ENCODE measurements around the gene PGM2L1. TPM values are rescaled to one million over a fixed set of nuclear protein-coding genes. Genes with fewer than 3 reads are reported as not detected.

PGM2L1 gene
- total and polyA plus RNA-seq, 2 experiments from 2014 or later, result 32.6 to 44.4 TPM

DNA sequence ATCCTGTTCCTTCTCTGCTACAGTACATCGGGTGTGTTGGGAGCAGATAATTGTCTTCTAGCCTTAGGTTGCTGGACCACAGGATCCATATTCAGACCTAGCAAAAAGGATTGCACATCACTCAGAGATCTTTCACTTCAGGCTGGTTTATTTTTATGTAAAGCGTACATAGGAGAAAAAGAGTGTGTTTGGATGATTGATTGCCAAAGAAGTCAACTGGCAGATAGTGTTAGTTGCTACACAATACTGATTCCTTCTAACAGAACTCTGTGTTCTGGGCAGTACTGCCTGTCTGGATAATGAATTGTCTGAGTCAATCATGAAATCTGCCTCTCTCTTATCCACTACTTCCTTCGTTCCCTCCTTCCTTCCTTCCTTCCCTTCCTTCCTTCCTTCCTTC lies 31.0 kb upstream of the PGM2L1 start (continued):
- TF ChIP-seq, protein P1, sequence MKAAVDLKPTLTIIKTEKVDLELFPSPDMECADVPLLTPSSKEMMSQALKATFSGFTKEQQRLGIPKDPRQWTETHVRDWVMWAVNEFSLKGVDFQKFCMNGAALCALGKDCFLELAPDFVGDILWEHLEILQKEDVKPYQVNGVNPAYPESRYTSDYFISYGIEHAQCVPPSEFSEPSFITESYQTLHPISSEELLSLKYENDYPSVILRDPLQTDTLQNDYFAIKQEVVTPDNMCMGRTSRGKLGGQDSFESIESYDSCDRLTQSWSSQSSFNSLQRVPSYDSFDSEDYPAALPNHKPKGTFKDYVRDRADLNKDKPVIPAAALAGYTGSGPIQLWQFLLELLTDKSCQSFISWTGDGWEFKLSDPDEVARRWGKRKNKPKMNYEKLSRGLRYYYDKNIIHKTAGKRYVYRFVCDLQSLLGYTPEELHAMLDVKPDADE (IDR thresholded peaks at IDR 0.05), result no peak
- no peak for TF ChIP-seq ZNF331 (CRISPR knock-in tag; IDR thresholded peaks at IDR 0.05; ENCODE audit: low read depth)
- TF ChIP-seq JUNB (IDR thresholded peaks at IDR 0.05; ENCODE audit: unreplicated experiment), result no peak

DNA sequence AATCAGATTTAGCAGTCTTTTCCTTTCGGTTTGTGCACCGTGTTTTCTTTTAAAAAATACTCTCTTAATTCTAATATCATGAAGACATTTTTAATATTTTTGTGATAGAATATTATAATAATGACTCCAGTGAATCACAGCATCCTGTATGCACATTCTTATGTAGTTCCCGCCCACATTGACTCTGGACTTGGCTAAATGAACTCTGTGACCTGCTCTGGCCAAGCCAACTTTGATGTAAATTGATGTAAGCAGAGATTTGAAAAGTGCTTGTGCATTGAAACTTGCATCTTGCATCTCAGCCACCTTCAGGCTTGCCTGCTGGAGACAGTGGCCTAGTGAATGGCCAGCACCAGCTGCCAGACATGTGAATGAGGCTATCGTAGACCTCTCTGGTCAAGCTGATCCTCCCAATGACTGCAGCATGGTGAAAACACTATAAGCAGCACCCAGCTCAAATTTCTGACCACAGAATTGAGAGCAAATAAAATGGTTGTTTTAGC lies 29.2 kb upstream of the PGM2L1 start:
- Mint-ChIP-seq H3K27ac (no peak overlapping the region), H3K27me3 (ENCODE audit: insufficient read depth, low read depth, poor library complexity) (no peaks in the 10 kb centered on the region), H3K4me1 (no peaks in the 10 kb centered on the region), H3K4me3 (no peak overlapping the region), H3K9me3 (peaks cover 6% of the 10 kb centered on the region; the same call in 1 of the 3 replicates), H3K36me3 (ENCODE audit: low read depth) (no peaks in the 10 kb centered on the region)
- DNase-seq (ENCODE audit: low spot score) (no peak), ATAC-seq (no peak)
- Histone ChIP-seq H3K79me2 (replicated peaks; ENCODE audit: insufficient read depth) (no peaks in the 10 kb centered on the region), H4K20me1 (replicated peaks; ENCODE audit: insufficient read depth) (no peaks in the 10 kb centered on the region), H3F3A (replicated peaks; ENCODE audit: low read depth) (no peaks in the 10 kb centered on the region), H2AFZ (no peak overlapping the region), H3K4me3 (no peak overlapping the region), H3K9me2 (ENCODE audit: insufficient read depth) (no peaks in the 10 kb centered on the region), H3K27ac (ENCODE audit: low read depth) (no peak overlapping the region), H3K4me1 (ENCODE audit: insufficient read depth) (no peaks in the 10 kb centered on the region), H3K4me2 (no peak overlapping the region), H3K27me3 (ENCODE audit: insufficient read depth) (no peaks in the 10 kb centered on the region), H3K36me3 (ENCODE audit: insufficient read depth) (no peaks in the 10 kb centered on the region)
- TF ChIP-seq EZH2phosphoT487 (IDR thresholded peaks at IDR 0.05; ENCODE audit: unreplicated experiment), result no peak
- no peak for TF ChIP-seq EZH2 (IDR thresholded peaks at IDR 0.05; ENCODE audit: low read depth, unreplicated experiment)
- TF ChIP-seq, protein P2, sequence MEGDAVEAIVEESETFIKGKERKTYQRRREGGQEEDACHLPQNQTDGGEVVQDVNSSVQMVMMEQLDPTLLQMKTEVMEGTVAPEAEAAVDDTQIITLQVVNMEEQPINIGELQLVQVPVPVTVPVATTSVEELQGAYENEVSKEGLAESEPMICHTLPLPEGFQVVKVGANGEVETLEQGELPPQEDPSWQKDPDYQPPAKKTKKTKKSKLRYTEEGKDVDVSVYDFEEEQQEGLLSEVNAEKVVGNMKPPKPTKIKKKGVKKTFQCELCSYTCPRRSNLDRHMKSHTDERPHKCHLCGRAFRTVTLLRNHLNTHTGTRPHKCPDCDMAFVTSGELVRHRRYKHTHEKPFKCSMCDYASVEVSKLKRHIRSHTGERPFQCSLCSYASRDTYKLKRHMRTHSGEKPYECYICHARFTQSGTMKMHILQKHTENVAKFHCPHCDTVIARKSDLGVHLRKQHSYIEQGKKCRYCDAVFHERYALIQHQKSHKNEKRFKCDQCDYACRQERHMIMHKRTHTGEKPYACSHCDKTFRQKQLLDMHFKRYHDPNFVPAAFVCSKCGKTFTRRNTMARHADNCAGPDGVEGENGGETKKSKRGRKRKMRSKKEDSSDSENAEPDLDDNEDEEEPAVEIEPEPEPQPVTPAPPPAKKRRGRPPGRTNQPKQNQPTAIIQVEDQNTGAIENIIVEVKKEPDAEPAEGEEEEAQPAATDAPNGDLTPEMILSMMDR (conservative IDR thresholded peaks at IDR 0.05; ENCODE audit: low read depth in 2 of 2), result no peak
- TF ChIP-seq NANOG (IDR thresholded peaks at IDR 0.05; ENCODE audit: borderline replicate concordance), result no peak
- no peak for TF ChIP-seq CREB1 (CRISPR knock-in tag; IDR thresholded peaks at IDR 0.05; ENCODE audit: low read depth)
- TF ChIP-seq JUNB (IDR thresholded peaks at IDR 0.05; ENCODE audit: unreplicated experiment), result no peak
- TF ChIP-seq, protein P3, sequence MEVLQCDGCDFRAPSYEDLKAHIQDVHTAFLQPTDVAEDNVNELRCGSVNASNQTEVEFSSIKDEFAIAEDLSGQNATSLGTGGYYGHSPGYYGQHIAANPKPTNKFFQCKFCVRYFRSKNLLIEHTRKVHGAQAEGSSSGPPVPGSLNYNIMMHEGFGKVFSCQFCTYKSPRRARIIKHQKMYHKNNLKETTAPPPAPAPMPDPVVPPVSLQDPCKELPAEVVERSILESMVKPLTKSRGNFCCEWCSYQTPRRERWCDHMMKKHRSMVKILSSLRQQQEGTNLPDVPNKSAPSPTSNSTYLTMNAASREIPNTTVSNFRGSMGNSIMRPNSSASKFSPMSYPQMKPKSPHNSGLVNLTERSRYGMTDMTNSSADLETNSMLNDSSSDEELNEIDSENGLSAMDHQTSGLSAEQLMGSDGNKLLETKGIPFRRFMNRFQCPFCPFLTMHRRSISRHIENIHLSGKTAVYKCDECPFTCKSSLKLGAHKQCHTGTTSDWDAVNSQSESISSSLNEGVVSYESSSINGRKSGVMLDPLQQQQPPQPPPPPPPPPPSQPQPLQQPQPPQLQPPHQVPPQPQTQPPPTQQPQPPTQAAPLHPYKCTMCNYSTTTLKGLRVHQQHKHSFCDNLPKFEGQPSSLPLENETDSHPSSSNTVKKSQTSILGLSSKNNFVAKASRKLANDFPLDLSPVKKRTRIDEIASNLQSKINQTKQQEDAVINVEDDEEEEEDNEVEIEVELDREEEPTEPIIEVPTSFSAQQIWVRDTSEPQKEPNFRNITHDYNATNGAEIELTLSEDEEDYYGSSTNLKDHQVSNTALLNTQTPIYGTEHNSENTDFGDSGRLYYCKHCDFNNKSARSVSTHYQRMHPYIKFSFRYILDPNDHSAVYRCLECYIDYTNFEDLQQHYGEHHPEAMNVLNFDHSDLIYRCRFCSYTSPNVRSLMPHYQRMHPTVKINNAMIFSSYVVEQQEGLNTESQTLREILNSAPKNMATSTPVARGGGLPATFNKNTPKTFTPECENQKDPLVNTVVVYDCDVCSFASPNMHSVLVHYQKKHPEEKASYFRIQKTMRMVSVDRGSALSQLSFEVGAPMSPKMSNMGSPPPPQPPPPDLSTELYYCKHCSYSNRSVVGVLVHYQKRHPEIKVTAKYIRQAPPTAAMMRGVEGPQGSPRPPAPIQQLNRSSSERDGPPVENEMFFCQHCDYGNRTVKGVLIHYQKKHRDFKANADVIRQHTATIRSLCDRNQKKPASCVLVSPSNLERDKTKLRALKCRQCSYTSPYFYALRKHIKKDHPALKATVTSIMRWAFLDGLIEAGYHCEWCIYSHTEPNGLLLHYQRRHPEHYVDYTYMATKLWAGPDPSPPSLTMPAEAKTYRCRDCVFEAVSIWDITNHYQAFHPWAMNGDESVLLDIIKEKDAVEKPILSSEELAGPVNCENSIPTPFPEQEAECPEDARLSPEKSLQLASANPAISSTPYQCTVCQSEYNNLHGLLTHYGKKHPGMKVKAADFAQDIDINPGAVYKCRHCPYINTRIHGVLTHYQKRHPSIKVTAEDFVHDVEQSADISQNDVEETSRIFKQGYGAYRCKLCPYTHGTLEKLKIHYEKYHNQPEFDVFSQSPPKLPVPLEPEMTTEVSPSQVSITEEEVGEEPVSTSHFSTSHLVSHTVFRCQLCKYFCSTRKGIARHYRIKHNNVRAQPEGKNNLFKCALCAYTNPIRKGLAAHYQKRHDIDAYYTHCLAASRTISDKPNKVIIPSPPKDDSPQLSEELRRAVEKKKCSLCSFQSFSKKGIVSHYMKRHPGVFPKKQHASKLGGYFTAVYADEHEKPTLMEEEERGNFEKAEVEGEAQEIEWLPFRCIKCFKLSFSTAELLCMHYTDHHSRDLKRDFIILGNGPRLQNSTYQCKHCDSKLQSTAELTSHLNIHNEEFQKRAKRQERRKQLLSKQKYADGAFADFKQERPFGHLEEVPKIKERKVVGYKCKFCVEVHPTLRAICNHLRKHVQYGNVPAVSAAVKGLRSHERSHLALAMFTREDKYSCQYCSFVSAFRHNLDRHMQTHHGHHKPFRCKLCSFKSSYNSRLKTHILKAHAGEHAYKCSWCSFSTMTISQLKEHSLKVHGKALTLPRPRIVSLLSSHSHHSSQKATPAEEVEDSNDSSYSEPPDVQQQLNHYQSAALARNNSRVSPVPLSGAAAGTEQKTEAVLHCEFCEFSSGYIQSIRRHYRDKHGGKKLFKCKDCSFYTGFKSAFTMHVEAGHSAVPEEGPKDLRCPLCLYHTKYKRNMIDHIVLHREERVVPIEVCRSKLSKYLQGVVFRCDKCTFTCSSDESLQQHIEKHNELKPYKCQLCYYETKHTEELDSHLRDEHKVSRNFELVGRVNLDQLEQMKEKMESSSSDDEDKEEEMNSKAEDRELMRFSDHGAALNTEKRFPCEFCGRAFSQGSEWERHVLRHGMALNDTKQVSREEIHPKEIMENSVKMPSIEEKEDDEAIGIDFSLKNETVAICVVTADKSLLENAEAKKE (CRISPR knock-in tag; IDR thresholded peaks at IDR 0.05), result no peak
- TF ChIP-seq ZNF331 (CRISPR knock-in tag; IDR thresholded peaks at IDR 0.05; ENCODE audit: low read depth), result no peak
- TF ChIP-seq, protein P1 (IDR thresholded peaks at IDR 0.05), result no peak
- TF ChIP-seq POLR2AphosphoS5 (IDR thresholded peaks at IDR 0.05; ENCODE audit: low read depth), result no peak
- no peak for TF ChIP-seq ZNF114 (CRISPR knock-in tag; IDR thresholded peaks at IDR 0.05)
- TF ChIP-seq STAT1 (IDR thresholded peaks at IDR 0.05; ENCODE audit: unreplicated experiment), result no peak
